ENCODE results near the gene PSD2. TPM values are rescaled to one million over a fixed set of nuclear protein-coding genes. Genes with fewer than 3 reads are reported as not detected.
A peak's percentile ranks its signal among the peaks of the same experiment; 100 is the strongest.

Gene PSD2
- total and polyA plus RNA-seq, 5 donors = 0.02 to 0.11 (median 0.06) TPM; not detected in 2

- intact Hi-C loops (cut with DNase I) = no loop called here
- H3K27ac ChIP-seq (ENCODE audit: low read length) = no peak overlapping the region
- DNase-seq (no peak), ATAC-seq (no peak)
- H3K4me1 ChIP-seq (ENCODE audit: control insufficient read depth, insufficient read depth, low read length) = no peaks in the 10 kb centered on the region
- no peaks in the 10 kb centered on the region for H3K9me3 ChIP-seq (ENCODE audit: control insufficient read depth, low read length)
- no peak overlapping the region for H3K4me3 ChIP-seq (ENCODE audit: low read length)
- H3K27me3 ChIP-seq (ENCODE audit: control insufficient read depth, insufficient read depth) = no peaks in the 10 kb centered on the region
- WGBS = 73% methylated on average over 3 of the region's 3 CpGs
Measured at GRCh38 chr5:139884734-139885133, 89.1 kb downstream of the PSD2 start.

GRCh38 chr5:139885172-139885856 lies 89.7 kb downstream of the PSD2 start:
- Histone ChIP-seq H3K27me3 (ENCODE audit: control insufficient read depth, insufficient read depth) (no peaks in the 10 kb centered on the region), H3K27ac (ENCODE audit: low read length) (no peak overlapping the region), H3K4me1 (ENCODE audit: control insufficient read depth, insufficient read depth, low read length) (no peaks in the 10 kb centered on the region), H3K4me3 (ENCODE audit: low read length) (no peak overlapping the region), H3K9me3 (ENCODE audit: control insufficient read depth, low read length) (no peaks in the 10 kb centered on the region)
- ATAC-seq (no peak), DNase-seq (no peak)
- WGBS = 88% methylated on average over 15 of the region's 15 CpGs
- intact Hi-C loops (cut with DNase I) = no loop called here

GRCh38 chr5:139885857-139886208 lies 90.2 kb downstream of the PSD2 start:
- Histone ChIP-seq H3K4me1 (ENCODE audit: control insufficient read depth, insufficient read depth, low read length) (no peaks in the 10 kb centered on the region), H3K4me3 (ENCODE audit: low read length) (no peak overlapping the region), H3K9me3 (ENCODE audit: control insufficient read depth, low read length) (no peaks in the 10 kb centered on the region), H3K27me3 (ENCODE audit: control insufficient read depth, insufficient read depth) (no peaks in the 10 kb centered on the region), H3K27ac (ENCODE audit: low read length) (no peak overlapping the region)
- no peak for ATAC-seq
- DNase-seq = no peak
- intact Hi-C loops (cut with DNase I) = no loop called here
- WGBS = 98% methylated on average over 4 of the region's 4 CpGs

GRCh38 chr5:139886213-139886612 lies 90.6 kb downstream of the PSD2 start:
- intact Hi-C loops (cut with DNase I) = no loop called here
- ATAC-seq (no peak), DNase-seq (no peak)
- 93% methylated on average over 2 of the region's 2 CpGs for WGBS
- no peak overlapping the region for H3K27ac ChIP-seq (ENCODE audit: low read length)
- no peak overlapping the region for H3K4me3 ChIP-seq (ENCODE audit: low read length)
- H3K9me3 ChIP-seq (ENCODE audit: control insufficient read depth, low read length) = no peaks in the 10 kb centered on the region
- H3K4me1 ChIP-seq (ENCODE audit: control insufficient read depth, insufficient read depth, low read length) = no peaks in the 10 kb centered on the region
- H3K27me3 ChIP-seq (ENCODE audit: control insufficient read depth, insufficient read depth) = no peaks in the 10 kb centered on the region

- no peak overlapping the region for H3K27ac ChIP-seq (ENCODE audit: low read length)
- ATAC-seq (peak in 1 of 2 donors; percentile 48), DNase-seq (no peak)
- H3K4me1 ChIP-seq (ENCODE audit: control insufficient read depth, insufficient read depth, low read length) = no peaks in the 10 kb centered on the region
- 55% methylated on average over 4 of the region's 4 CpGs for WGBS
- no peaks in the 10 kb centered on the region for H3K9me3 ChIP-seq (ENCODE audit: control insufficient read depth, low read length)
- H3K27me3 ChIP-seq (ENCODE audit: control insufficient read depth, insufficient read depth) = no peaks in the 10 kb centered on the region
- intact Hi-C loops (cut with DNase I) = no loop called here
- H3K4me3 ChIP-seq (ENCODE audit: low read length) = no peak overlapping the region
Measured at GRCh38 chr5:139888370-139888769, 92.8 kb downstream of the PSD2 start.

GRCh38 chr5:139889410-139889809 lies 93.8 kb downstream of the PSD2 start:
- no peak for ATAC-seq
- Histone ChIP-seq H3K4me1 (ENCODE audit: control insufficient read depth, insufficient read depth, low read length) (no peaks in the 10 kb centered on the region), H3K4me3 (ENCODE audit: low read length) (no peak overlapping the region), H3K27ac (ENCODE audit: low read length) (no peak overlapping the region), H3K9me3 (ENCODE audit: control insufficient read depth, low read length) (no peaks in the 10 kb centered on the region), H3K27me3 (ENCODE audit: control insufficient read depth, insufficient read depth) (no peaks in the 10 kb centered on the region)
- WGBS = 97% methylated on average over 2 of the region's 2 CpGs
- DNase-seq = no peak
- intact Hi-C loops (cut with DNase I) = no loop called here

- DNase-seq (no peak), ATAC-seq (peak in 1 of 2 donors; percentile 45)
- 57% methylated on average over 9 of the region's 9 CpGs for WGBS
- no peak overlapping the region for H3K4me3 ChIP-seq (ENCODE audit: low read length)
- H3K9me3 ChIP-seq (ENCODE audit: control insufficient read depth, low read length) = no peaks in the 10 kb centered on the region
- no peak overlapping the region for H3K27ac ChIP-seq (ENCODE audit: low read length)
- intact Hi-C loops (cut with DNase I) = no loop called here
- peaks cover 10% of the 10 kb centered on the region for H3K4me1 ChIP-seq (ENCODE audit: control insufficient read depth, insufficient read depth, low read length)
- no peaks in the 10 kb centered on the region for H3K27me3 ChIP-seq (ENCODE audit: control insufficient read depth, insufficient read depth)
Measured at GRCh38 chr5:139893873-139894272, 98.3 kb downstream of the PSD2 start.

Other genes with a start within 250 kb of the PSD2 start
- 100 to 1,000 TPM; 112 to 138 (median 120) TPM for gene UBE2D2, start 234.5 kb upstream of the PSD2 start, total RNA-seq
- 111 TPM for gene UBE2D2, start 234.5 kb upstream of the PSD2 start, polyA plus RNA-seq
- gene CXXC5, start 147.5 kb upstream of the PSD2 start, total RNA-seq = 10 to 100 TPM; 33.9 to 70.5 (median 55.9) TPM
- 47.5 TPM for gene CXXC5, start 147.5 kb upstream of the PSD2 start, polyA plus RNA-seq
- 1 to 10 TPM; 1.1 to 3.6 (median 1.8) TPM for gene NRG2, start 247.5 kb downstream of the PSD2 start, total RNA-seq
- gene NRG2, start 247.5 kb downstream of the PSD2 start, polyA plus RNA-seq = 1.4 TPM